Measurements from ENCODE around the gene CAMTA1.

Gene CAMTA1

DNA sequence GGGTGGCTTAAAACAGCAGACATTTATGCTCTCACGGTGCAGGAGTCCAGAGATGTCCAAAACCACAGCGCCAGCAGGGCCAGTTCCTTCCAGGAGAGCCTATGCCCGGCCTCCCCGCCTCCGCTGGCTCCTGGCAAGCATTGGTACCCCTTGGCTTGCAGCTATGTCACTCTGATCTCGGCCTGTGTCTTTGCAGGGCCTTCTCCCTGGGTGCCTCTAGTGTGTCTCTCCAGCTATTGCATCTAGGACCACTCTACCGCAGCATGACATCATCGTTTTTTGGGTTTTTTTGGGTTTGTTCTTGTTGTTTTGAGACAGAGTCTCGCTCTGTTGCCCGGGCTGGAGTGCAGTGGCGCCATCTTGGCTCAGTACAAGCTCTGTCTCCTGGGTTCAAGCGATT is 788.2 kb downstream of the CAMTA1 start:
- Histone ChIP-seq H3K9me3 (replicated peaks; ENCODE audit: insufficient read depth, low read length) (no peaks in the 10 kb centered on the region), H4K20me1 (ENCODE audit: insufficient read depth, low read length) (no peaks in the 10 kb centered on the region)

DNA sequence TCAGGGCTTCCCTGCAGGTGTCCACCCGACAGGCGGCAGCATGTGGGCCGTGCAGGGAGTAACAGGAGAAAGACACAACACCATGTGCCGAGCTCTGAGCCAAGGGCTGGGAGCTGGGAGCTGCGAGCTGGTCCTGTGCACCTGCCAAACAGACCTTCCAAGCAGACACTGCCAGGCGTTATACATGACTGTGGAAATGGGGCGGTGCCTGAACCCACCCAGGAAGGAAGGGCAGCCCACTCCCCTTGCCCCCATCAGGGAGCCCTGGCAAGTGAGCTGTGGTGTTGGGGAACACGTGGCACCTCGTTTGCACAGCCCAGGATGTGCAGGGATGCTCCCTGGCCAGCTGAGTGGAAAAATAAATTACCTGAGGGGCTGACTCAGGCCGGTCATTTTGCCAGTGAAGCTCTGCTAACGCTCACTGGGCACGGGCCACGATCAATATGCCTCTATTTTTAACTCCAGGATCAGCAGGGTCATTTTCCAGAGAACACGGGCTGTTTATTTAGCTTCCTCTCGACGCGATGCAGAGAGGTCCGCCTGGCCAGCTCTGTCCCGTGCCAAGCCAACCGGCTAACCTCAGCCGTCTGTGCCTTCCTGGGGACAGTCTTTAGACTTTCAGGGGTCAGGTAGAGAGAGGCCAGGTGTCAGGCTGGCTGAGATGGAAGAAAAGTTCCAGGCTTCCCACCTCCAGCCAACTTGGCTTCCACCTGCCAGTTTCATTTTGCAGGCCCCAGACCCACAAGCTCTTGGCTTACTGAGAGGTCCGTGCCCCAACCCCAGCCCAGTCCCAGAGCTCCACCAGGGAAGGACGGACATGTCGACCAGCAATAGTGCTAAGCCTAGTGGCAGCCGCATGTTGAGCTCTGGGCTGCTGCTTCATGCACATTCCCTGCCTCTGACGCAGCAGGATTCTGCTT is 789.1 kb downstream of the CAMTA1 start:
- no peak for TF ChIP-seq EZH2 (optimal IDR thresholded peaks at IDR 0.05; ENCODE audit: low read depth, low read length)
- Histone ChIP-seq H3K27ac (ENCODE audit: low read length) (no peak overlapping the region), H3F3A (ENCODE audit: insufficient read depth, low read length) (no peaks in the 10 kb centered on the region), H3K9me2 (replicated peaks; ENCODE audit: insufficient read depth, low read length) (no peaks in the 10 kb centered on the region), H4K20me1 (ENCODE audit: insufficient read depth, low read length) (no peaks in the 10 kb centered on the region), H3K27me3 (replicated peaks; ENCODE audit: insufficient read depth, low read length) (peaks cover 85% of the 10 kb centered on the region), H3K36me3 (replicated peaks; ENCODE audit: insufficient read depth, low read length) (no peaks in the 10 kb centered on the region), H2AFZ (ENCODE audit: low read length) (no peak overlapping the region), H3K4me1 (ENCODE audit: low read length) (no peaks in the 10 kb centered on the region), H3K4me3 (ENCODE audit: low read length) (no peak overlapping the region), H3K9me3 (replicated peaks; ENCODE audit: insufficient read depth, low read length) (no peaks in the 10 kb centered on the region), H3K4me2 (ENCODE audit: low read depth, low read length) (no peak overlapping the region), H3K9ac (ENCODE audit: low read length) (no peak overlapping the region), H3K79me2 (ENCODE audit: low read length) (no peaks in the 10 kb centered on the region)
- DNase-seq: no peak

More for the DNA sequence above, 788.2 kb downstream of the CAMTA1 start:
- Histone ChIP-seq H2AFZ (ENCODE audit: low read length) (no peak overlapping the region), H3K4me2 (ENCODE audit: low read depth, low read length) (no peak overlapping the region), H3K79me2 (ENCODE audit: low read length) (no peaks in the 10 kb centered on the region), H3K27me3 (replicated peaks; ENCODE audit: insufficient read depth, low read length) (peaks cover 76% of the 10 kb centered on the region), H3K4me1 (ENCODE audit: low read length) (no peaks in the 10 kb centered on the region), H3K9me2 (replicated peaks; ENCODE audit: insufficient read depth, low read length) (no peaks in the 10 kb centered on the region), H3F3A (ENCODE audit: insufficient read depth, low read length) (no peaks in the 10 kb centered on the region), H3K9ac (ENCODE audit: low read length) (no peak overlapping the region), H3K36me3 (replicated peaks; ENCODE audit: insufficient read depth, low read length) (no peaks in the 10 kb centered on the region), H3K4me3 (ENCODE audit: low read length) (no peak overlapping the region), H3K27ac (ENCODE audit: low read length) (no peak overlapping the region)
- TF ChIP-seq EZH2 (optimal IDR thresholded peaks at IDR 0.05; ENCODE audit: low read depth, low read length): no peak
- no peak for TF ChIP-seq EZH2phosphoT487 (IDR thresholded peaks at IDR 0.05; ENCODE audit: low read length)
- TF ChIP-seq, protein P1, sequence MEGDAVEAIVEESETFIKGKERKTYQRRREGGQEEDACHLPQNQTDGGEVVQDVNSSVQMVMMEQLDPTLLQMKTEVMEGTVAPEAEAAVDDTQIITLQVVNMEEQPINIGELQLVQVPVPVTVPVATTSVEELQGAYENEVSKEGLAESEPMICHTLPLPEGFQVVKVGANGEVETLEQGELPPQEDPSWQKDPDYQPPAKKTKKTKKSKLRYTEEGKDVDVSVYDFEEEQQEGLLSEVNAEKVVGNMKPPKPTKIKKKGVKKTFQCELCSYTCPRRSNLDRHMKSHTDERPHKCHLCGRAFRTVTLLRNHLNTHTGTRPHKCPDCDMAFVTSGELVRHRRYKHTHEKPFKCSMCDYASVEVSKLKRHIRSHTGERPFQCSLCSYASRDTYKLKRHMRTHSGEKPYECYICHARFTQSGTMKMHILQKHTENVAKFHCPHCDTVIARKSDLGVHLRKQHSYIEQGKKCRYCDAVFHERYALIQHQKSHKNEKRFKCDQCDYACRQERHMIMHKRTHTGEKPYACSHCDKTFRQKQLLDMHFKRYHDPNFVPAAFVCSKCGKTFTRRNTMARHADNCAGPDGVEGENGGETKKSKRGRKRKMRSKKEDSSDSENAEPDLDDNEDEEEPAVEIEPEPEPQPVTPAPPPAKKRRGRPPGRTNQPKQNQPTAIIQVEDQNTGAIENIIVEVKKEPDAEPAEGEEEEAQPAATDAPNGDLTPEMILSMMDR (IDR thresholded peaks at IDR 0.05; ENCODE audit: low read length): no peak
- DNase-seq: no peak

DNA sequence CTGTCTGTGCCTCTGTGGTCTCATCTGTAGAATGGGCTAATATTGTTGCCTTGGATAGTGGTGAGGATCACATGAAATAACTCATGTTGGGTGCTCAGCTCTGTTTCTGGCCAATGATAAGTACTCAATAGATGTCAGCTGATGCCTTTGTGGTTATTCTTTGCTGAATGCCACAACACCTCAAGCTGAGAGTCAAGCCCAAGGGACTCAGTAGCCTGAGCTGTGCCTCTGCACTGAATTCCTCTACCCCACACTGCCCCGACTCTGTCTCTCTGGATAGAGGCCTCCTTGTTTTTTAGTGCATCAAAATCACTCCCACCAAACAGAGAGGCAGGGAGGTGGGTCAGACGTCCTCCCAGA is 789.8 kb downstream of the CAMTA1 start:
- Histone ChIP-seq H3F3A (ENCODE audit: insufficient read depth, low read length) (no peaks in the 10 kb centered on the region), H3K36me3 (replicated peaks; ENCODE audit: insufficient read depth, low read length) (no peaks in the 10 kb centered on the region), H3K9me2 (replicated peaks; ENCODE audit: insufficient read depth, low read length) (no peaks in the 10 kb centered on the region), H3K4me2 (ENCODE audit: low read depth, low read length) (no peak overlapping the region), H3K4me3 (ENCODE audit: low read length) (no peak overlapping the region), H4K20me1 (ENCODE audit: insufficient read depth, low read length) (no peaks in the 10 kb centered on the region), H3K9ac (ENCODE audit: low read length) (no peak overlapping the region), H3K79me2 (ENCODE audit: low read length) (no peaks in the 10 kb centered on the region), H2AFZ (ENCODE audit: low read length) (no peak overlapping the region), H3K27me3 (replicated peaks; ENCODE audit: insufficient read depth, low read length) (peaks cover 89% of the 10 kb centered on the region), H3K4me1 (ENCODE audit: low read length) (no peaks in the 10 kb centered on the region), H3K27ac (ENCODE audit: low read length) (no peak overlapping the region), H3K9me3 (replicated peaks; ENCODE audit: insufficient read depth, low read length) (no peaks in the 10 kb centered on the region)
- DNase-seq: no peak
- TF ChIP-seq, protein P1 (IDR thresholded peaks at IDR 0.05; ENCODE audit: low read length): no peak
- TF ChIP-seq EZH2 (optimal IDR thresholded peaks at IDR 0.05; ENCODE audit: low read depth, low read length): no peak
- no peak for TF ChIP-seq EZH2phosphoT487 (IDR thresholded peaks at IDR 0.05; ENCODE audit: low read length)
